Glutamatergic neuron (in vitro differentiated cells): ENCODE results near the gene NSD1. TPM values are rescaled to one million over a fixed set of nuclear protein-coding genes. Genes with fewer than 3 reads are reported as not detected.
A peak's percentile ranks its signal among the peaks of the same experiment; 100 is the strongest.

ENCODE experiments used
- DNase-seq: peaks from one replicate; pipeline ENCODE4 v3.0.0; 2022
- H3K27ac Mint-ChIP-seq: one replicate; pipeline ENCODE4 v1.8.0; 2020; ENCODE audit warnings: mild to moderate bottlenecking, mixed read lengths, inconsistent platforms; ENCODE audit not compliant: unreplicated experiment
- H3K27me3 Mint-ChIP-seq: one replicate; pipeline ENCODE4 v1.8.0; 2020; ENCODE audit warnings: mild to moderate bottlenecking, moderate library complexity, mixed read lengths, inconsistent platforms; ENCODE audit not compliant: unreplicated experiment
- H3K36me3 Mint-ChIP-seq: one replicate; pipeline ENCODE4 v1.8.0; 2020; ENCODE audit warnings: mild to moderate bottlenecking, mixed read lengths, inconsistent platforms; ENCODE audit not compliant: unreplicated experiment
- H3K4me1 Mint-ChIP-seq: one replicate; pipeline ENCODE4 v1.8.0; 2020; ENCODE audit warnings: mild to moderate bottlenecking, low read depth, mixed read lengths, inconsistent platforms; ENCODE audit not compliant: unreplicated experiment
- H3K4me3 Mint-ChIP-seq: one replicate; pipeline ENCODE4 v1.8.0; 2020; ENCODE audit warnings: mild to moderate bottlenecking, mixed read lengths, inconsistent platforms; ENCODE audit not compliant: unreplicated experiment
- H3K9me3 Mint-ChIP-seq: one replicate; pipeline ENCODE4 v1.8.0; 2020; ENCODE audit warnings: mild to moderate bottlenecking, moderate library complexity, mixed read lengths, inconsistent platforms; ENCODE audit not compliant: unreplicated experiment
- total RNA-seq: library from RNA; stranded (reverse); fragmentation: NEBNext Ultra II Directional; extraction: Animal tissue kit (Norgen Biotek cat#: 25700); gene quantifications from one replicate; pipeline ENCODE4 v1.2.1, GENCODE V29; 2021; ENCODE audit not compliant: unreplicated experiment
- TF ChIP-seq, protein P1 (sequence below): fragments of 200-600 bp; sonication (generic); IDR thresholded peaks from one replicate; pipeline ENCODE4 v1.5.0; 2021; ENCODE audit not compliant: partially characterized antibody, unreplicated experiment

Gene NSD1
- total RNA-seq, 1 donor from 2014 or later, result 151 TPM

- DNase-seq, result no peak
- Mint-ChIP-seq H3K4me3 (no peak overlapping the region), H3K9me3 (peaks cover 1% of the 10 kb centered on the region), H3K27me3 (no peaks in the 10 kb centered on the region), H3K36me3 (no peaks in the 10 kb centered on the region), H3K27ac (no peak overlapping the region), H3K4me1 (peaks cover 4% of the 10 kb centered on the region)
- TF ChIP-seq, protein P1, sequence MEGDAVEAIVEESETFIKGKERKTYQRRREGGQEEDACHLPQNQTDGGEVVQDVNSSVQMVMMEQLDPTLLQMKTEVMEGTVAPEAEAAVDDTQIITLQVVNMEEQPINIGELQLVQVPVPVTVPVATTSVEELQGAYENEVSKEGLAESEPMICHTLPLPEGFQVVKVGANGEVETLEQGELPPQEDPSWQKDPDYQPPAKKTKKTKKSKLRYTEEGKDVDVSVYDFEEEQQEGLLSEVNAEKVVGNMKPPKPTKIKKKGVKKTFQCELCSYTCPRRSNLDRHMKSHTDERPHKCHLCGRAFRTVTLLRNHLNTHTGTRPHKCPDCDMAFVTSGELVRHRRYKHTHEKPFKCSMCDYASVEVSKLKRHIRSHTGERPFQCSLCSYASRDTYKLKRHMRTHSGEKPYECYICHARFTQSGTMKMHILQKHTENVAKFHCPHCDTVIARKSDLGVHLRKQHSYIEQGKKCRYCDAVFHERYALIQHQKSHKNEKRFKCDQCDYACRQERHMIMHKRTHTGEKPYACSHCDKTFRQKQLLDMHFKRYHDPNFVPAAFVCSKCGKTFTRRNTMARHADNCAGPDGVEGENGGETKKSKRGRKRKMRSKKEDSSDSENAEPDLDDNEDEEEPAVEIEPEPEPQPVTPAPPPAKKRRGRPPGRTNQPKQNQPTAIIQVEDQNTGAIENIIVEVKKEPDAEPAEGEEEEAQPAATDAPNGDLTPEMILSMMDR, result no peak
Observed at GRCh38 chr5:177225798-177226197, 92.2 kb downstream of the NSD1 start.

- peaks cover 8% of the 10 kb centered on the region for H3K4me1 Mint-ChIP-seq
- TF ChIP-seq, protein P1, result no peak
- no peaks in the 10 kb centered on the region for H3K36me3 Mint-ChIP-seq
- no peak overlapping the region for H3K4me3 Mint-ChIP-seq
- no peak for DNase-seq
- no peak overlapping the region for H3K27ac Mint-ChIP-seq
- peaks cover 1% of the 10 kb centered on the region for H3K27me3 Mint-ChIP-seq
- no peaks in the 10 kb centered on the region for H3K9me3 Mint-ChIP-seq
Observed at GRCh38 chr5:177226860-177227259, 93.3 kb downstream of the NSD1 start.

DNA sequence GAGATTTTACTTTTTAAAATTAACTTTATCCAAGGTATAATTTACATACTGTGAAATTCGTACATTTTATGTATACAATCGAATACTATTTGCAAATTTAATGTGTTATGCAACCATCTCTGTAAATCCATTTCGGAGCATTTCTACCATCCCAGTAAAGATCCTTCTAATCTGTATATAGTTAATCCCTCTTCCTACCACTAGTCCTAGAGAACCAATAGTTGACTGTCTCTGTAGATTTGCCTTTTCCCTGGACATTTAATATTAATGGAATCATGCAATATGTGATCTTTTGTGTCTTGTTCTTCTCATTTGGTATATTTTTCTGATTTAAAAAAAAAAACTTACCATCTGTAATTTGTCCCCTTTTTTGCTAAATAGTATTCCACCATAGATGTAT is 95.2 kb downstream of the NSD1 start:
- H3K4me1 Mint-ChIP-seq, result peaks cover 23% of the 10 kb centered on the region
- H3K4me3 Mint-ChIP-seq, result no peak overlapping the region
- TF ChIP-seq, protein P1, result peak; percentile 32
- H3K27ac Mint-ChIP-seq, result no peak overlapping the region
- no peaks in the 10 kb centered on the region for H3K9me3 Mint-ChIP-seq
- no peak for DNase-seq
- no peaks in the 10 kb centered on the region for H3K36me3 Mint-ChIP-seq
- H3K27me3 Mint-ChIP-seq, result peaks cover 1% of the 10 kb centered on the region

DNA sequence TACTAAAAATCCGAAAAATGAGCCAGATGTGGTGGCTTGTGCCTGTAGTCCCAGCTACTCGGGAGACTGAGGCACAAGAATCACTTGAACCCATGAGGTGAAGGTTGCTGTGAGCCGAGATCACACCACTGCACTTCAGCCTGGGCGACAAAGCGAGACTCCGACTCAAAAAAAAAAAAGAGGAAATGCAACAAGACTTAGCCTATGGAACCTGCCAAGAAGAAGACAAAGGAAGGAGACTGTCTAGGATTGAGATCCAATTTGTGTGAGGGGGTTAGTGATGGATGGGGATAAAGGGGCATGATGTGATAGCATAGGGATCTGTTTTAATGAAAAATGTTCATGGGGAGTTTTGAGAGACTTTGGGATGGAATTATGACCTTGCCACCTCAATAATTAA is 97.1 kb downstream of the NSD1 start:
- H3K4me1 Mint-ChIP-seq, result peaks cover 26% of the 10 kb centered on the region
- DNase-seq, result no peak
- peaks cover 1% of the 10 kb centered on the region for H3K27me3 Mint-ChIP-seq
- H3K36me3 Mint-ChIP-seq, result no peaks in the 10 kb centered on the region
- H3K27ac Mint-ChIP-seq, result peak overlapping the region; percentile 57
- no peak overlapping the region for H3K4me3 Mint-ChIP-seq
- TF ChIP-seq, protein P1, result no peak
- peaks cover 1% of the 10 kb centered on the region for H3K9me3 Mint-ChIP-seq

DNA sequence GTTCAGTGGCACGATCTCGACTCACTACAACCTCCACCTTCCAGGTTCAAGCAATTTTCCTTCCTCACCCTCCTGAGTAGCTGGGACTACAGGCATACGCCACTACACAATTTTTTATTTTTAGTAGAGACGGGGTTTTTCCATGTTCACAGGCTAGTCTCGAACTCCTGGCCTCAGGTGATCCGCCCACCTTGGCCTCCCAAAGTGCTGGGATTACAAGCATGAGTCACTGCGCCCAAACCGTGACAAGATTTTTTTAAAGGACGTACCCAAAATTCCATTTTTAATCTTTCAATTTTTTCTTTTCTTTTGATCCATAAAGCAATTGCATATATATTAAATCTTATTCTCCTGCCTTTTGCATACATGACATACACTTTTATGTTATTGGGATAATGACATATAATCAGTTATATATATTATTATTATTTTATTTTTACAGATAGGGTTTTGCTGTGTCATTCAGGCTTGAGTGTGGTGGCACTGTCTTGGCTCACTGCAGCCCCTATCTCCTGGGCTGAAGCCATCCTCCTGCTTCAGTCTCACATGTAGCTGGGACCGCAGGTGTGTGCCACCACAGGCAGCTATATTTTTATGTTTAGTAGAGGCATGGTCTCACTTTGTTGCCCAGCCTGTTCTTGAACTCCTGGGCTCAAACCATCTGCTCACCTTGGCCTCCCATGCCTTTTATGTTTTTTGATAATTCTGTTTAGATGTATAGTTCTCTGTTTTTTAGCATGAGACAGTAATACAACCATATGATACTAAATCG is 98.1 kb downstream of the NSD1 start:
- H3K36me3 Mint-ChIP-seq, result no peaks in the 10 kb centered on the region
- H3K9me3 Mint-ChIP-seq, result peaks cover 1% of the 10 kb centered on the region
- TF ChIP-seq, protein P1, result no peak
- peak overlapping the region; percentile 35 for H3K27ac Mint-ChIP-seq
- peaks cover 1% of the 10 kb centered on the region for H3K27me3 Mint-ChIP-seq
- DNase-seq, result no peak
- peaks cover 26% of the 10 kb centered on the region for H3K4me1 Mint-ChIP-seq
- H3K4me3 Mint-ChIP-seq, result no peak overlapping the region
